ENCODE measurements around the gene CTBP2.

CTBP2 gene

DNA sequence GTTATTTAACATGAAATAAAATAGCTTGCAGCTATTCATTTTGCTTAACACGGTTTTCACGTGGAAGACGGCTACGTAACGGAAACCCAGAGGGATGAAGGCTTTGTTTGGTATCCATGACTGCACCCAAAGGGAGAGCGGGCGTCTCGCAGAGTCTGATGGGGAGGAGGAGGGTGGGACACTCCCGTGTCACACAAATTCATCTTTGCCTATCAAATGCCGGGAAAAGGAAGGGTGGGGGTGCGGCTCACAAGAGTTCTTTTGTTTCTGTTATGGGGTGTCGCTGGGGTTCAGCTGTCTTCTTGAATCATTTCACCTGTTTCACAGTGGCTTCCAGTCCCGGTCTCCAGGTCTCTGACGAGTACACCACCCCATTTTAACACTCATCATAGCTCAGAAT is 110.0 kb downstream of the CTBP2 start:
- H3K27me3 Mint-ChIP-seq (ENCODE audit: low read depth, poor library complexity): peaks cover 3% of the 10 kb centered on the region
- H3K4me3 Mint-ChIP-seq: no peak overlapping the region
- H3K36me3 Mint-ChIP-seq (ENCODE audit: low read depth): peaks cover 46% of the 10 kb centered on the region
- no peak for DNase-seq
- peaks cover 91% of the 10 kb centered on the region for H3K4me1 Mint-ChIP-seq
- no peaks in the 10 kb centered on the region for H3K9me3 Mint-ChIP-seq
- H3K27ac Mint-ChIP-seq: peak overlapping the region; percentile 80
- TF ChIP-seq, protein P1, sequence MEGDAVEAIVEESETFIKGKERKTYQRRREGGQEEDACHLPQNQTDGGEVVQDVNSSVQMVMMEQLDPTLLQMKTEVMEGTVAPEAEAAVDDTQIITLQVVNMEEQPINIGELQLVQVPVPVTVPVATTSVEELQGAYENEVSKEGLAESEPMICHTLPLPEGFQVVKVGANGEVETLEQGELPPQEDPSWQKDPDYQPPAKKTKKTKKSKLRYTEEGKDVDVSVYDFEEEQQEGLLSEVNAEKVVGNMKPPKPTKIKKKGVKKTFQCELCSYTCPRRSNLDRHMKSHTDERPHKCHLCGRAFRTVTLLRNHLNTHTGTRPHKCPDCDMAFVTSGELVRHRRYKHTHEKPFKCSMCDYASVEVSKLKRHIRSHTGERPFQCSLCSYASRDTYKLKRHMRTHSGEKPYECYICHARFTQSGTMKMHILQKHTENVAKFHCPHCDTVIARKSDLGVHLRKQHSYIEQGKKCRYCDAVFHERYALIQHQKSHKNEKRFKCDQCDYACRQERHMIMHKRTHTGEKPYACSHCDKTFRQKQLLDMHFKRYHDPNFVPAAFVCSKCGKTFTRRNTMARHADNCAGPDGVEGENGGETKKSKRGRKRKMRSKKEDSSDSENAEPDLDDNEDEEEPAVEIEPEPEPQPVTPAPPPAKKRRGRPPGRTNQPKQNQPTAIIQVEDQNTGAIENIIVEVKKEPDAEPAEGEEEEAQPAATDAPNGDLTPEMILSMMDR (IDR thresholded peaks at IDR 0.05): no peak

GRCh38 chr10:125049216-125049881 is 111.0 kb downstream of the CTBP2 start:
- Mint-ChIP-seq H3K4me1 (peaks cover 89% of the 10 kb centered on the region), H3K27me3 (ENCODE audit: low read depth, poor library complexity) (peaks cover 7% of the 10 kb centered on the region), H3K36me3 (ENCODE audit: low read depth) (peaks cover 43% of the 10 kb centered on the region), H3K9me3 (no peaks in the 10 kb centered on the region), H3K27ac (peak overlapping the region; percentile 68), H3K4me3 (no peak overlapping the region)
- no peak for DNase-seq
- TF ChIP-seq, protein P1 (IDR thresholded peaks at IDR 0.05): no peak

GRCh38 chr10:125048094-125048864 is 112.1 kb downstream of the CTBP2 start:
- H3K4me3 Mint-ChIP-seq: no peak overlapping the region
- H3K4me1 Mint-ChIP-seq: peaks cover 84% of the 10 kb centered on the region
- TF ChIP-seq, protein P1 (IDR thresholded peaks at IDR 0.05): peak; percentile 98
- H3K36me3 Mint-ChIP-seq (ENCODE audit: low read depth): peaks cover 44% of the 10 kb centered on the region
- no peaks in the 10 kb centered on the region for H3K9me3 Mint-ChIP-seq
- peak overlapping the region; percentile 68 for H3K27ac Mint-ChIP-seq
- peak; percentile 91 for DNase-seq
- H3K27me3 Mint-ChIP-seq (ENCODE audit: low read depth, poor library complexity): peaks cover 5% of the 10 kb centered on the region

DNA sequence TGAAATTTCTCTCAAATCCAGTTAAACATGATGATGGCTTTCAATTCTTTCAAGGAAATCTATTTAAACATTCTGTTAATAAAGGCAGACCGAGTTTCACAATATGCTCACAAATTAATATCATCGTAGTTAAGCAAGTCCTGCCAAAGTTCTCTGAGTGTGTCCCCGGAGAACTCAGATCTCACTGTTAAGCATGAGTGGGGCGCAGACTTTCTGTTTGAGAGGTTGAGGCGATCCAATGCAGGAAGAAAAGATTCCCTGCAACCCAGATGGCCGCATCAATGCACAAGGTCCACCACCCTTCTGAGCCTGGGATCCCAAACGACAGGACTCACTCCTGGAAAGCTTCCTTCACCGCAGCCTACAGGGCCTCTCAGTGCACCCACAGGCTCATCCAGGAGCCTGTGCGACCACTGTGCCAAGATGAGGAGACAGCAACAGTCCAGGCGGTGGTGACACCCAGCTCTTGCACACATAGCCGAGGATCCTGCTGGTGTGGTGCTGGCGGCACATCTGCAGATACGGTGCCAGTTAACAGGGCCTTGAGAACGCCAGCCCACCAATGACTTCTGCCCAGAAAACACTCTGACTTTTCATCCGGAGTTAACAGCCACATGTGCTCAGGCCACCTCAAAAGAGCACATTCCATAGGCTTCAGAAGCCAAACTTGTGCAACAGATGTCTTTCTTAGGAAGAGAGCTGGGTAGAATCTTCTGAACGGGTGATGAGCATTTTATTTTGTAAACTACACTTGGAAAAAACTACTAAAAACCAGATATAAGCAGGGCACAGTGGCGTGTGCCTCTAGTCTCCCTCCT is 116.3 kb downstream of the CTBP2 start:
- Mint-ChIP-seq H3K36me3 (ENCODE audit: low read depth) (peaks cover 32% of the 10 kb centered on the region), H3K27me3 (ENCODE audit: low read depth, poor library complexity) (peaks cover 5% of the 10 kb centered on the region), H3K27ac (peak overlapping the region; percentile 12), H3K4me1 (peaks cover 87% of the 10 kb centered on the region), H3K9me3 (no peaks in the 10 kb centered on the region), H3K4me3 (no peak overlapping the region)
- DNase-seq: no peak
- TF ChIP-seq, protein P1 (IDR thresholded peaks at IDR 0.05): no peak

GRCh38 chr10:125041856-125042506 is 118.4 kb downstream of the CTBP2 start:
- Mint-ChIP-seq H3K4me1 (peaks cover 89% of the 10 kb centered on the region), H3K36me3 (ENCODE audit: low read depth) (peaks cover 46% of the 10 kb centered on the region), H3K27me3 (ENCODE audit: low read depth, poor library complexity) (peaks cover 5% of the 10 kb centered on the region), H3K4me3 (no peak overlapping the region), H3K9me3 (no peaks in the 10 kb centered on the region), H3K27ac (peak overlapping the region; percentile 87)
- TF ChIP-seq, protein P1 (IDR thresholded peaks at IDR 0.05): no peak
- DNase-seq: no peak

Measured in nephron progenitor cell (in vitro differentiated cells).